DOHH2 (cell line): ENCODE data around the gene CATSPER1.

Experiments used
- CTCF ChIP-seq: fragments of 200-600 bp; sonication (generic); IDR thresholded peaks from one replicate; pipeline ENCODE4 v1.5.1; 2014; ENCODE audit warnings: antibody characterized with exemption, mild to moderate bottlenecking, low read depth, low read length; ENCODE audit not compliant: poor library complexity, severe bottlenecking
- EZH2phosphoT487 ChIP-seq: fragments of 200-600 bp; sonication (generic); IDR thresholded peaks from 2 replicates; pipeline ENCODE4 v1.6.1; 2017; ENCODE audit warnings: borderline replicate concordance, mild to moderate bottlenecking, antibody characterized with exemption, low read length, moderate library complexity, mixed read lengths

GRCh38 chr11:66071381-66071801 is 45.1 kb upstream of the CATSPER1 start:
- no peak for TF ChIP-seq CTCF
- TF ChIP-seq EZH2phosphoT487, result no peak
